PC-9 (cell line): ENCODE results near the gene SERINC5. TPM values are rescaled to one million over a fixed set of nuclear protein-coding genes. Genes with fewer than 3 reads are reported as not detected.
"Not testable (repeated sequence)": the region's sequence is repeated elsewhere in the genome, so short reads cannot be mapped to it uniquely, and the experiment has no call there.

ENCODE experiments used
- BruUV-seq: library from RNA; stranded (reverse); fragments of 400-500 nt; replicated peaks from 2 replicates; lab custom pipeline; 2021; lab: Mats Ljungman, UMichigan
- CTCF ChIA-PET: fragments of 300-600 bp; sonication (Branson Sonifier 250); formaldehyde crosslinking; loops from one replicate; lab custom pipeline; 2022; ENCODE audit warnings: antibody characterized with exemption; lab: Charles Lee
- POLR2A ChIA-PET: fragments of 300-600 bp; sonication (Branson Sonifier 250); formaldehyde crosslinking; loops from one replicate; lab custom pipeline; 2022; ENCODE audit warnings: antibody characterized with exemption; ENCODE audit not compliant: unreplicated experiment; lab: Charles Lee
- DNase-seq, 2 experiments: peaks; one replicate each; pipeline versions ENCODE4 v3.0.0 to v3.0.0-alpha.2; 2015 to 2022; ENCODE audit warnings: mixed read lengths in 1 of 2
- H2AFZ ChIP-seq: fragments of 200-600 bp; sonication (generic); 2 replicates; pipeline ENCODE4 v1.8.1; 2017; ENCODE audit warnings: antibody characterized with exemption
- H3F3A ChIP-seq: fragments of 200-600 bp; sonication (generic); 2 replicates; pipeline ENCODE4 v1.8.1; 2017; ENCODE audit warnings: antibody characterized with exemption, mild to moderate bottlenecking, low read depth; ENCODE audit not compliant: insufficient read depth
- H3K27ac ChIP-seq: fragments of 200-600 bp; sonication (generic); 2 replicates; pipeline ENCODE4 v1.6.1; 2016; ENCODE audit warnings: mixed run types
- H3K27me3 ChIP-seq: fragments of 200-600 bp; sonication (generic); 2 replicates; pipeline ENCODE4 v1.6.1; 2016; ENCODE audit warnings: low read depth, mixed run types; ENCODE audit not compliant: insufficient read depth
- H3K36me3 ChIP-seq: fragments of 200-600 bp; sonication (generic); 2 replicates; pipeline ENCODE4 v1.6.1; 2016; ENCODE audit warnings: low read depth, mixed run types
- H3K4me1 ChIP-seq: fragments of 200-600 bp; sonication (generic); replicated peaks from 2 replicates; pipeline ENCODE4 v1.6.1; 2016; ENCODE audit warnings: mixed run types; ENCODE audit not compliant: insufficient read depth
- H3K4me2 ChIP-seq: fragments of 200-600 bp; sonication (generic); 2 replicates; pipeline ENCODE4 v1.6.1; 2017; ENCODE audit warnings: mixed run types
- H3K4me3 ChIP-seq: fragments of 200-600 bp; sonication (generic); 2 replicates; pipeline ENCODE4 v1.6.1; 2016; ENCODE audit warnings: mixed run types
- H3K79me2 ChIP-seq: fragments of 200-600 bp; sonication (generic); 2 replicates; pipeline ENCODE4 v1.6.1; 2017; ENCODE audit warnings: low read depth, mixed run types
- H3K9me2 ChIP-seq: fragments of 200-600 bp; sonication (generic); 2 replicates; pipeline ENCODE4 v1.8.1; 2017; ENCODE audit warnings: mild to moderate bottlenecking; ENCODE audit not compliant: insufficient read depth
- H3K9me3 ChIP-seq: fragments of 200-600 bp; sonication (generic); 2 replicates; pipeline ENCODE4 v1.8.1; 2016; ENCODE audit warnings: low read depth; ENCODE audit not compliant: insufficient read depth
- H4K20me1 ChIP-seq: fragments of 200-600 bp; sonication (generic); 2 replicates; pipeline ENCODE4 v1.8.1; 2017; ENCODE audit not compliant: insufficient read depth
- CTCF ChIP-seq: fragments of 200-600 bp; sonication (generic); conservative IDR thresholded peaks from 2 replicates; pipeline ENCODE4 v1.6.1; 2017; ENCODE audit warnings: mixed run types, antibody characterized with exemption, mild to moderate bottlenecking, moderate library complexity
- EZH2 ChIP-seq: fragments of 200-600 bp; sonication (generic); IDR thresholded peaks from 2 replicates; pipeline ENCODE4 v1.8.0; 2017; ENCODE audit warnings: antibody characterized with exemption, low read depth
- intact Hi-C: fragments of 100-400 bp; cut with micrococcal nuclease; formaldehyde crosslinking; loops from one replicate; pipeline ENCODE4 v1.10.0; 2022; ENCODE audit not compliant: unreplicated experiment
- total RNA-seq: library from RNA; stranded (reverse); gene quantifications from 2 replicates; pipeline ENCODE4 v1.2.3, GENCODE V29; 2021

The SERINC5 gene
- total RNA-seq, 1 experiment from 2014 or later, result 68.8 TPM

- Histone ChIP-seq H3K9me2 (no peaks in the 10 kb centered on the region), H3F3A (peaks cover 72% of the 10 kb centered on the region), H3K4me1 (peaks cover 64% of the 10 kb centered on the region), H3K36me3 (no peaks in the 10 kb centered on the region), H3K4me2 (no peak overlapping the region), H2AFZ (no peak overlapping the region), H3K27ac (peak overlapping the region; percentile 99; the same call in 1 of the 2 replicates), H4K20me1 (no peaks in the 10 kb centered on the region), H3K79me2 (peaks cover 88% of the 10 kb centered on the region), H3K9me3 (no peaks in the 10 kb centered on the region), H3K4me3 (no peak overlapping the region), H3K27me3 (no peaks in the 10 kb centered on the region)
- ChIA-PET CTCF (no interaction called here), POLR2A (no interaction called here)
- BruUV-seq, result no TSS peak
- DNase-seq, result no peak
- TF ChIP-seq CTCF (no peak), EZH2 (no peak)
- intact Hi-C loops, result no loop called here
Observed at GRCh38 chr5:80189201-80189600, 66.6 kb downstream of the SERINC5 start.

- ChIA-PET CTCF (no interaction called here), POLR2A (interaction anchor here (0.6 to 0.7 kb wide), 2 partner anchors 16 to 68 kb away, joined by 3 to 5 read pairs; partner anchors contain the start of gene SERINC5)
- no TSS peak for BruUV-seq
- intact Hi-C loops, result loop anchor here (2.0 kb wide), 1 partner anchor 27 kb away; no protein-coding TSS in a partner anchor
- Histone ChIP-seq H3F3A (peaks cover 71% of the 10 kb centered on the region), H3K27me3 (no peaks in the 10 kb centered on the region), H3K9me2 (no peaks in the 10 kb centered on the region), H3K9me3 (no peaks in the 10 kb centered on the region), H3K36me3 (no peaks in the 10 kb centered on the region), H3K4me2 (peak overlapping the region; percentile 68), H3K79me2 (peaks cover 83% of the 10 kb centered on the region), H3K4me3 (peak overlapping the region; percentile 16; the same call in 1 of the 2 replicates), H3K27ac (peak overlapping the region; percentile 99), H2AFZ (no peak overlapping the region), H3K4me1 (peaks cover 69% of the 10 kb centered on the region), H4K20me1 (no peaks in the 10 kb centered on the region)
- TF ChIP-seq CTCF (no peak), EZH2 (no peak)
- no peak for DNase-seq
Observed at GRCh38 chr5:80187421-80188090, 68.3 kb downstream of the SERINC5 start.

- BruUV-seq, DNase-seq, intact Hi-C loops, H3K9me3 ChIP-seq, H3K36me3 ChIP-seq, H2AFZ ChIP-seq, H4K20me1 ChIP-seq, H3K27me3 ChIP-seq, H3K4me3 ChIP-seq, H3K9me2 ChIP-seq: not testable (repeated sequence)
- H3K27ac ChIP-seq, result peak overlapping the region; percentile 99
- peaks cover 88% of the 10 kb centered on the region for H3K4me1 ChIP-seq
- peaks cover 70% of the 10 kb centered on the region for H3K79me2 ChIP-seq
- H3F3A ChIP-seq, result peaks cover 83% of the 10 kb centered on the region
- peak overlapping the region; percentile 68 for H3K4me2 ChIP-seq
- CTCF ChIA-PET, result interaction anchor here (0.5 kb wide), 1 partner anchor 21 kb away, joined by 3 read pairs; no protein-coding TSS in a partner anchor
- POLR2A ChIA-PET, result interaction anchor here (0.6 kb wide), 1 partner anchor 20 kb away, joined by 5 read pairs; no protein-coding TSS in a partner anchor
Observed at GRCh38 chr5:80185535-80185934, 70.3 kb downstream of the SERINC5 start.
